Cerebellar cortex (tissue), 1 donor: ENCODE data around the gene DUOXA2.
A peak's percentile ranks its signal among the peaks of the same experiment; 100 is the strongest.
"Not testable (repeated sequence)": the region's sequence is repeated elsewhere in the genome, so short reads cannot be mapped to it uniquely, and the experiment has no call there.

Source experiments
- DNase-seq: peaks from one replicate; pipeline ENCODE4 v3.0.0-alpha.2; 2015; ENCODE audit warnings: low spot score

Gene DUOXA2

GRCh38 chr15:45114076-45114750 lies at the start of gene DUOXA2, which contains the start of gene DUOX2:
Gene DUOXA2 (plus strand): TSS chr15:45114326. CDS start chr15:45114606, 280 bp downstream.
Gene DUOX2 (minus strand): TSS chr15:45114172. CDS start chr15:45113411, 761 bp downstream.
- DNase-seq: no peak

- DNase-seq: no peak
Observed at GRCh38 chr15:45064386-45064785, 49.7 kb upstream of the DUOXA2 start.

- DNase-seq: not testable (repeated sequence)
Observed at GRCh38 chr15:45069942-45070360, 44.2 kb upstream of the DUOXA2 start.

GRCh38 chr15:45073602-45074001 lies 40.5 kb upstream of the DUOXA2 start:
- DNase-seq: not testable (repeated sequence)

- DNase-seq: not testable (repeated sequence)
Observed at GRCh38 chr15:45075440-45076320, 38.4 kb upstream of the DUOXA2 start.

- not testable (repeated sequence) for DNase-seq
Observed at GRCh38 chr15:45077391-45077790, 36.7 kb upstream of the DUOXA2 start.

- DNase-seq: peak; percentile 30
Observed at GRCh38 chr15:45079201-45079600, 34.9 kb upstream of the DUOXA2 start.

GRCh38 chr15:45079628-45080246 lies 34.4 kb upstream of the DUOXA2 start:
- DNase-seq: not testable (repeated sequence)

- DNase-seq: peak; percentile 61
Observed at GRCh38 chr15:45080593-45080992, 33.5 kb upstream of the DUOXA2 start.

GRCh38 chr15:45082412-45082811 lies 31.7 kb upstream of the DUOXA2 start:
- DNase-seq: not testable (repeated sequence)

GRCh38 chr15:45083223-45083622 lies 30.9 kb upstream of the DUOXA2 start:
- no peak for DNase-seq

- no peak for DNase-seq
Observed at GRCh38 chr15:45084163-45084562, 30.0 kb upstream of the DUOXA2 start.

GRCh38 chr15:45087513-45087912 lies 26.6 kb upstream of the DUOXA2 start:
- no peak for DNase-seq

- DNase-seq: no peak
Observed at GRCh38 chr15:45088801-45089711, 25.1 kb upstream of the DUOXA2 start.

GRCh38 chr15:45089712-45090373 lies 24.3 kb upstream of the DUOXA2 start:
- DNase-seq: no peak

- no peak for DNase-seq
Observed at GRCh38 chr15:45091161-45091560, 23.0 kb upstream of the DUOXA2 start.

- DNase-seq: no peak
Observed at GRCh38 chr15:45091576-45091975, 22.6 kb upstream of the DUOXA2 start.

- no peak for DNase-seq
Observed at GRCh38 chr15:45093013-45093412, 21.1 kb upstream of the DUOXA2 start.

GRCh38 chr15:45093622-45094357 lies 20.3 kb upstream of the DUOXA2 start:
- no peak for DNase-seq

GRCh38 chr15:45094358-45094730 lies 19.8 kb upstream of the DUOXA2 start:
- no peak for DNase-seq
